ENCODE results near the gene RAB3C. TPM values are rescaled to one million over a fixed set of nuclear protein-coding genes. Genes with fewer than 3 reads are reported as not detected.
"Not testable (repeated sequence)": the region's sequence is repeated elsewhere in the genome, so short reads cannot be mapped to it uniquely, and the experiment has no call there.

Gene RAB3C
- total RNA-seq, 1 donor from 2014 or later, result not detected

DNA sequence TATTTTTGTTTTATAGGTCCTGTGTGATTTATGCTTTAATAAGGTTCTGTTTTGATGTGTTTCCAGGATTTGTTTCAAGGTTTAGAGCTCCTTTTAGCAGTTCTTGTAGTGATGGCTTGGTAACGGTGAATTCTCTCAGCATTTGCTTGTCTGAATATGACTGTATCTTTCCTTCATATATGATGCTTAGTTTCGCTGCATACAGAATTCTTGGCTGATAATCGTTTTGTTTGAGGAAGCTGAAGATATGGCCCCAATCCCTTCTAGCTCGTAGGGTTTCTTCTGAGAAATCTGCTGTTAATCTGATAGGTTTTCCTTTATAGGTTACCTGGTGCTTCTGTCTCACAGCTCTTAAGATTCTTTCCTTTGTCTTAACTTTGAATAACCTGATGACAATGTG, 20.0 kb downstream of the RAB3C start:
- intact Hi-C loops (cut with micrococcal nuclease), result not testable (repeated sequence)

DNA sequence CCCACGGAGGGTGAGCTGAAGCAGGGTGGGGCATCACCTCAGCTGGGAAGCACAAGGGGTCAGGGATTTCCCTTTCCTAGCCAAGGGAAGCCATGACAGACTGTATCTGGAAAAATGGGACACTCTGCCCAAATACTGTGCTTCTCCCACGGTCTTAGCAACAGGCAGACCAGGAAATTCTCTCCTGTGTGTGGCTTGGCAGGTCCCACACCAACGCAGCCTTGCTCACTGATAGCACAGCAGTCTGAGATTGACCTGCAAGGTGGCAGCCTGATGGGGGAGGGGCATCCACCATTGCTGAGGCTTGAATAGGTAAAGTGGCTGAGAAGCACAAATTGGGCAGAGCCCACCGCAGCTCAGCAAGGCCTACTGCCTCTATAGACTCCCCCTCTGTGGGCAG, 23.2 kb downstream of the RAB3C start:
- intact Hi-C loops (cut with micrococcal nuclease), result no loop called here

DNA sequence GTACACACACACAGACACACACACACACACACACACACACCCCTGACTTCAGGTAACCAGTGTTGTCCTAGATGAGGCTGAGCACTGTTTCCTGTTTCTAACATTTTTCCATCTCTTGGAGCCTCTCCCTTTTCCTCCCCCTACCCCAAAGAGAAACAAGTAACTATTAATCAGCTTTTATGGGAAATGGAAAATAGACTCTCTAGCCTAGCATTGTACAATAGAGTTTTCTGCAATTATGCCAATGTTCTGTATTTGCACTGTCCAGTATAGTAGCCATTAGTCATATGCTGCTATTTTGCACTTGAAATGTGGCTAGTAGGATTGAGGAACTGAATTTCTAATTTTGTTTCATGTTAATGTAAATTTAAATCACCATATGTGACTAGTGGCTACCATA, 33.1 kb downstream of the RAB3C start:
- intact Hi-C loops (cut with micrococcal nuclease), result no loop called here

DNA sequence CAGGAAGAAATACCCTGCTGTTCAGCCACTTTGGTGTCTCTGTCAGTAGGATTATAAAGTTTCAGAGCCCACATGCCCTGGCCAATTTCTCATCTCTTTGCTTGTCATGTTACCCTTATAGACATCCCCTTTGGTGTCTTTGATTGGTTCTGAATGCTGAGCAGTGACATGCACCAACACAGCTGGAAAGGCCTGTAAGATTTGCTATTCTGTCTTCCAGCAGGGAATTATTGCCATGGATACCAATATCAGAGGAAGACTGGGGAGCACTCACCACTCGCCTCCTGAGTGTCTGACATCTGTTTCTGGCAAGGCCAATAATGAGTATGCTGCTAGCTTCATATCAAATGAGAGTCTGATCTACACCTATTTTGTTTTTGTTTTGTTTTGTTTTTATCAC, 34.4 kb downstream of the RAB3C start:
- intact Hi-C loops (cut with micrococcal nuclease), result no loop called here

DNA sequence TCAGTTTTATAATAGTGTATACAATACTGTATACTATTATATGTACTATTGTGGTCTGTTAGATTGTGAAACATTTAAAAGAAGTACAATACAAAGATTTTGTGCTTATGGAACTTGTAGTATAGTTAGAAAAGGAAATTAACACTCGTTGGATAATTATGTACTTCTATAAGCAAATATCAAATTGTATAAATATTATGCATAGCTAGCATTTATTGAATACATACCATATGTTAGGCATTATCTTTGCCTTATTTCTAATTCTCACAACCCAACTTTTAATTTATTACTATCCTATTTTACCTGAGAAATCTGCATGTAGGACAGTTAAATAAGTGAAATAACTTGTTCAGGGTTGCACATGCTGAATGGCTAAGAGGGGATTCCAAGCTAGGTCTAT, 37.5 kb downstream of the RAB3C start:
- intact Hi-C loops (cut with micrococcal nuclease), result no loop called here

DNA sequence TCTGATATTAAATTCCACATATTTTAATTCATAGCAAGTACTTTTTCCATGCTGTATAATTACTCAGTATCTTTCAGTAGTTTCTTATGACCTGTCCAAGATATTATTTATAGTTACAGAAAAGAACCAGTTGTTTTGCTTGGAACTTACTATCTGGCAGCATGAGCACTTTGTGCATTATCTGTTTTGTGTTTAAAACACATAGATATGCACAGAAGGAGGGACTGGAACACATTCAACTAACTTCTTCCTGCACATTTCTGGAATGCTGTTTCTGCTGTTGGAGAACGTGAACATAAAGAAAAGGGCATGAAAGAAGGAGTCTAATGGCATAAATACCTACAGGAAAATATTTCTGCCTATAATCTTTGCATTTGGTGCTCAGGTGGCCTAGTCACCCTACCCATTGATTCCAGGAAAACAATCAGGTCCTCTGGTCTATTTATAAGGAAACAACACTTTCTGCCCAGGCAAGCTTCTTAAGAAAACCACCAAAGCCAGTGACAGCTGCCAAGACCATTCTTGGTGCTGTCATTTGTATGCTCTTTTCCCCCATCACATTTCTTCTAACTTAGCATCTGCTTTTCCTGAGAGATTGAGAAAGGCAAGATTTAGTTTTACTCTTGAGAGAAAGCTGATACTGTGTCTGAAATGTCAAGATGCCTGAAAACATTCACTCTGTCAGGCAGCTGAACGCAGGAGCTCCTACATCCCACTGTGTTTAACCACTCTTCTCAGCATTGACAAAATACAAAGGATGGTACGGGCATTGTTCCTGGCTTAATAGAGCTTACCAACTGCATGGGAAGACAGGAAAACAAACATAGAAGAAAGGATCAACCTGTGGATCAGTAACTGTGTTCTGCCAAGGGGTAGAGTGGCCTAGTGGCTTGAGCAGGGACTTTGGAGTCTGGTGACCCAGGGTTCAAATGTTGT, 40.3 kb downstream of the RAB3C start:
- intact Hi-C loops (cut with micrococcal nuclease), result no loop called here

DNA sequence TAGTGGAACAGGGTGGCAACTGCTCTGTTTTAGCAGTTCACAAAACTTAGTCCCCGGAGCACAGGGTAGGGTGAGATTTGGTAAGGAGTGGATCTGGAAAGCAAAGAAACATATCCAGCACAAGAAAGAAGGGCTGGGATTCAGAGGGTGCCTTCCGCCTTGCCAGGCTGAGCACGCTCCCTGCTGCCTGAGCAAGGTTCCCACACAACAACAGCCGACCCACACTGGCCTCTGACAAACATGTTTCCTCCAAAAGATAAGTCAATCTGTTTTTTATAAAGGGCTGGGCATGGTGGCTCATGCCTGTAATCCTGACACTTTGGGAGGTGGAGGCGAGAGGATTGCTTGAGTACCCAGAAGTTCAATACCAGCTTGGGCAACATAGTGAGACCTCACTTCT, 45.8 kb downstream of the RAB3C start:
- intact Hi-C loops (cut with micrococcal nuclease), result no loop called here

DNA sequence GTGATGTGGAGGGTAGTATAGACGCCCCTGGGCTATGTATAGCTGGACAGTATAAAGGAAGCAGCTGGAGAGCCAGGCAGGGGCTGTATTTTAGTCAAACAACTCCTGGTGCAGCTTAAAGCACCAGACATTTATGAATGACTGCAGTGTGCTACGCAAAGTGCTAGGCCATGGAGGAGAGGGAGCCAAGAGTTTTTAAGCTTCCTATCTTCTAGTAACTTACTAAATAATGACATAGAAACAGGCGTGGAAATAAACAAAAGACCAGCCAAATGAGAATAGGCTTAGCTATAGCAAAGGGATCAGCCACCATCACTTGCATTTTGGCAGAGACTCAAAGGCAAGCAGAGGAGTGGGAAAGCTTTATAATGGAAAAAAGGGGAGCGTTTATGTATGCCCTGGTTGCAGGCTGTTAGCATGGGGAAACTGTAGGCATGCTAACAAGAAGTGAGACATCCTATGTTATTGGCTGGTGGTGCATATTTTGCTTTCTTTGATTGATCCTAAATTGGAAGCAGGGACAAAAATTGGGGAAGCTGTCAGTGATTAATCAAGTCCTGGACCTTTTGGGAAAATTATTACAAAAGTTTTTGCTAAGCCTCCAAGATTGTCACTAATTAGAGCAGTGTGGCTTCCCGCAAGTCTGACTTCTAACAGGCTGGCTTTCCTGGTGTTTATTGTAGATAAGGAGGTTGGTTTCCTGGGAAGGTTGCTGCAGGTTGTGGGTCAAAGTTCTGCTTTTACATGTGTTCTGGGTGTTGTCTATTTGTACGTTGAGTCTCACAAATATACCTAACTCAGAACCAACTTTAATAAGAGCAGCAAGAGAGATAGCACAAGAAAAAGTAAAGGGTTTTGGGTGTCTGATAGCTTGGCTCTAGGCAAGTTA, 46.6 kb downstream of the RAB3C start:
- intact Hi-C loops (cut with micrococcal nuclease), result no loop called here

DNA sequence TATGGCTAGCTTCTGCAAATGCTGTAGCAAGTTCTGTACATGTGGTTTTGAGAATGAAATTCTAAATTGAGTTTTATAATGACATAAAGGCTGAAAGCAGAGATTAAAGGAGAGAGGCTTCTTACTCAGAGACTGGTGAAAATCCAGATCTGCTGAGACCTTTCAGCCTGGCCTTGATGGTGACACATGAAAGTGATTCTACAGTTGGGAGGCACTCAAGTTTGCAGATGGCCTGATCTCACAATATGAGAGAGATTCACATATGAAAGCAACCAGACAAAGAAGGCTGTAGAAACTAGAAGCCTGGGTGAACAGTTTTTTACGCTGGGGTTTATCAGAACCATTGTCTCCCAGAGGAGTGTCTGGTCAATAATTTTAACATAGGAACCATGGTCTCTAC, 49.0 kb downstream of the RAB3C start:
- intact Hi-C loops (cut with micrococcal nuclease), result no loop called here

DNA sequence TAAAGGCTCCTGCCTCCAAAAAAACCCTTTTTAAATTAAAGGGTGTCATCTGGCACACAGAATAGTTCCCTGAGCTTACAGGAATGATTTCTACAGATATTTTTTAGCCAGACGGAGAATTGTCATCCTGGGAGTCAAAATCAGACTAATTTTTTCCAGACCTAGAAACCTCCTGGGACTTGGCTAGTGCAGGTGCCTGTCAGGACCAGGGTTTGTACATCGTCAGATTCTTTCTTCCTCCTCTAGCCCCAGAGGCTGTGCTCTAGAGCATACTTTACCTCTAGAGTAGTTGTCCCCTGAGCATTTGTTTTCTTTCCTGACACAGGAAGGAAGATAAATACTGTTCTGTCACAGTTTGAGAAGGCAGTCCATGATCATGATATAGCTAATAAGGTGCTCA, 52.5 kb downstream of the RAB3C start:
- intact Hi-C loops (cut with micrococcal nuclease), result no loop called here

DNA sequence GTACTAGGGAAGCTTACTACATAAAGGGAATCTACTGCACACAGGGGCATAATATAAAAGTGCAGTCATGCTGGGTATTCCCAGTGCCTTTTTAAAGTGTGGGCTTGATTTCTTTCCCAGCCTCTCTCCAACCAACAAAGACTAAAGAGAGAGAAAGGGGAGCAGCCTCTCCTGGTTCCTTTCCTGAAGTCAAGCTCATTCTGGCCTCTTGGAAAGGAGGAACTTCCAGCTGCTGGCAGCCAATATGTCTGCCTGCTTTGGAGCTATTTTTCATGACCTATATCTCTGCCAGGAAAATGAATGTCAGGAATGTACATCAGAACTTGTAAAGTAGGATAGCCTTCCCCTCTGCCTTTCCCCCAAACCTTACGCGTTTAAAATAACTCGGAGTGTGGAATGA, 57.1 kb downstream of the RAB3C start:
- intact Hi-C loops (cut with micrococcal nuclease), result no loop called here

DNA sequence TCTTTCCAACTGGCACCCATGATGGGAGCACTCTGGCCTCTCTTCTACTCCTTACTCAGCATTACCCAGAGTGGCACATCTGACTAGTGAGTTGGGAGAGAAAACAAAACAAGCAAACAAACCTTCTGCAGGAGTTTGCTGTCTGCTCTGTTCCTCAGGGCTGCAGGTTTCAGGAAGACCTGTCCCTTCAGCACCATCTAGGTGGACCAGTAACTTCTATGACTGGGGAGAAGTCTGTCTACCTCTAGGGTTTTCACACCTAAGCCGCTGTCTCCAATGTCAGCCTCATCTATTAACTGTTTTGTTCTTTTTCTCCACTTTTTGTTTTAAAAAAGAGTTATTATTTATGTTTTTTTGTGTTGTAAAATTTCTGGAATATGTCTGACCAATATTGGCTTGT, 58.7 kb downstream of the RAB3C start:
- intact Hi-C loops (cut with micrococcal nuclease), result no loop called here

DNA sequence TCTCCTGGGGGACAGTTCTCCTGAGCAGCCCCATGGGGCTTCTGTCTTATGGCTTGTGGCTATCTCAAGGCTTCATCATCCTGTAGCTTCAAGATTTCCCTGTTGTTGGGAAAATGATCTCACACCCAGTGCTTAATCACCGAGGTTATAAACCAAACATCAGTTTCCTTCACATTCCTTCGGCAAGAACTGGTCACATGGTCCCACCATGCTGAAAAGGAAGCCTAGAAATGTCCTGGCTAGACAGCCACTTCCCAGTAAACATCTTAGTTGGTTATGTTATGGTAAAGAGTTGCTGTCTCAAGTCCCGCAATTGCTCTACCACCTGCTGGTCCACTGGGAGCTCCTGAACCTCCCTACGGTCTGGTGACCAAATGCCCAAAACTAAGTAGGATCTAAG, 66.0 kb downstream of the RAB3C start:
- intact Hi-C loops (cut with micrococcal nuclease), result no loop called here

DNA sequence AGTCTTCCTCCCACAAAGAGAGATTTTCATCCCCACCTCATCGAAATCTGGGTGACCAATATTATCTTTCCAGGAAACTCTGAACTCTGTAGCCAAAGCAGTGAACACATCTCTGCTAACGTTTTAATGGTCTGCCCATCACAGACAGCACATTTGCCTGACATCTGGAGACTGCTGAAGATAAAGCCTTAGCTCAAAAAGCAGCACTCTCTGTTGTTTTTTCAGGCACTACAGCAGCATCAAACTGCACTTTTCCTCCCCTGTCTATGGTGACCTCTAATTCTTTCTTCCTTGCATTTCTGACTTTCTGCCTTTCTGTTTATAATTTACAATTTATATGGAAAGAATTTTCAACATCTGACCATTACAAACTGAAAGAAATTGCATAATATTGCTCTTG, 66.8 kb downstream of the RAB3C start:
- intact Hi-C loops (cut with micrococcal nuclease), result no loop called here

DNA sequence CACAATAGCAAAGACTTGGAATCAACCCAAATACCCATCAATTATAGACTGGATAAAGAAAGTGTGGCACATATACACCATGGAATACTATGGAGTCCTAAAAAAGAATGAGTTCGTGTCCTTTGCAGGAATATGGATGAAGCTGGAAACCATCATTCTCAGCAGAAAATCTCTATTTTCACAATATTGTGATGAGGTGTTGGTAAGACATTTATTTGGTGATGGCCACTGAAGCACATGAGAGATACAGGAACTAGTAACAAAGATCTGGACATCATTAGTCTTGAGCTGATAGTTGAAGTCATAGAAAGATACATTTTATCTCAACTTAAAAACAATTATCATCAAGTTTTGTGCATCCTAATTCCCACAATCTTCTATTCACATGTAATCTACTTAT, 70.6 kb downstream of the RAB3C start:
- intact Hi-C loops (cut with micrococcal nuclease), result no loop called here

DNA sequence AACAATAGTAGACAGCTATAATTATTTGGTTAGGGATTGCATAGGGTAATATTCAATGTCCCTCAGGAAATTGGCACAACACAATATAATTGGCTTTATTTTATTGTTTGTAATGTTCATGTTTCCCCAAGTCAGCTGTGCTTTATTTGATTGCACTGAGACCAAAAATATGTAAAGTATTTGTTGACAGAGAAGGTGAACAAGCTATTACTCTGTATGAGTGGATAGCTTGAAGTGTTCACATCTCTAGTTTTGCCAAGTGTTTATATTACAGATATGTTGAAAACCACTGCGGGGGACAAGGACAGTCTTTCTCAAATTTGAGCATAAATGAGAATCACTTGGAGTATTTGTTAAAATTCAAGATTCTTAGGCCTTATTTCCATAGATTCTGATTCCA, 83.3 kb downstream of the RAB3C start:
- intact Hi-C loops (cut with micrococcal nuclease), result no loop called here

DNA sequence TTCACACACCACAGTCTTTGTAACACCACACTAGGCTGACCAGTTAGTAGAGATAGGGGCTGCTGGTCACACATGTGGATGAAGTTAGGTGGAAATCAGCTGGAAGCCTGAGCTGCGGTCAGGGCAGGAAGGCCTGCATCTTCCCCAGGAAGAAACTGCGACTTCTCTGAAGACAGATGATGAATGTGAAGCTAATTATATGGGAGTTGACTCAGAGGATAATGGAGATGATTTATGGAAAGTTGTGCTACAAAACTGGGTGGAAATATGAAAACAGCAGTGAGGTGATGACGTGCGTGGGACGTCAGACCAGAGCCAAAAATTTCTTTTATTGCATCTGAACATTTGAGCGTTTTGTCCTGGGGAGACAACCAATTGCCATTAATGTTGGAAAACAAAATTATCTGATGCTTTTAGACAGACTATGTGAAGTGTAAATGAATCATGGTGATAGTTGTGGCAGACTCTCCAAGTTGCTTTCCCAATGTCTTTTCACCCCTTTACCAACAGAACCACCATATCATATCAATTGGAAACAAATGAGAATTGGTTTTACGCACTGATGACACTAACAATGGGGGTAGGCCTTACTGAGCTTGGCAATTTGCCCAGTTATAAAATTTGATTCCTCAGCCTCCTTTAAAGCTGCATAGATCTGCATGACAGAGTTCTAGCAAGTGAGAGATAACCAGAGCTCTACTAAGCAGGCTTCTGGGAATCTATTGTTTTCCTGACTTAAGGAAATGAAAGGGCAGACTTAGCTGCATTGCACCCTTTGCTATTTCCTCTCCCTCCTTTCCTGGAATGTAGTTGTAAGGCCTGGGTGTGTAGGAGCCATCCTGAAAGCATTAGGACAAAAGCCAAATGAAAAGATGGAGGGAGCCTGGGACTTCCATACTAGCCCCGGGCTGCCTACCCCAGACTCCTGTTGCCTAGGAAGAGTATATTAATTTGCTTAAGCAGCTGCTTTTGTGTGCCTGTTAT, 84.0 kb downstream of the RAB3C start:
- intact Hi-C loops (cut with micrococcal nuclease), result no loop called here

DNA sequence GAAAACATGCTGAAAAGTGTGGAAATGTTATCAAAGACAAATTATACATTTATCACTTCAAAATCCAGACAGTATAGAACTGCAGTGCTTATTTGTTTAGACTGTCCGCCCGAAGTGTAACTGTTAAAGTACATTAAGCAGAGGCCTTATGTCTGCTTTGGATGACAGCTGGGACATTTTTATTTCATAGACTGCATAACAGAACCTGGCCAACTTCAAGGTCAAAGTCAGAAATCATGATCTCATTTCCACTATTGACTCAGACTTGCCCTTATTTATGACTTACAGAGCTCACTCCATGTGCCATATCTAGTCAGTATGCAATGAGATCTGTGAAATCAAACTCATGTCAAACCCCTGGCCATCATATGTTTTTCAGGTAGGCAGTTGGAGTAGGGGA, 87.7 kb downstream of the RAB3C start:
- intact Hi-C loops (cut with micrococcal nuclease), result no loop called here

DNA sequence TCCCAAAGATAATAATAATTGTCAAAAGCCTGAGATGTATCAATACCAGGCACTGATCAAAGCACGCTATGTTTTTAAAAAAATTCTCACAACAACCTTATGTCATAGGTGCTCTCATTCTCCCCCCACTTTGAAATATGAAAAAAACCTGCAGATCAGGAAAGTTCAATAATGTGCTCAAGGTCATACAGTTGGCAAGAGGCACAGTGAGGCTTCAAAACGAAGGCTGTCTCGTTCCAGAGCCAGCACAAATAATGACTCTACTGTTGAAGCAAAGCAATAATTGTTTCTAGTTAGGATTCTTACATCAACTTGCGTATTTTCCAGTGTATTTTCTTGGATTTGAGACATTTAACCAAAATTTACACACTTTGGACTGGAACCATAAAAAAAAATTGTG, 88.3 kb downstream of the RAB3C start:
- intact Hi-C loops (cut with micrococcal nuclease), result no loop called here

DNA sequence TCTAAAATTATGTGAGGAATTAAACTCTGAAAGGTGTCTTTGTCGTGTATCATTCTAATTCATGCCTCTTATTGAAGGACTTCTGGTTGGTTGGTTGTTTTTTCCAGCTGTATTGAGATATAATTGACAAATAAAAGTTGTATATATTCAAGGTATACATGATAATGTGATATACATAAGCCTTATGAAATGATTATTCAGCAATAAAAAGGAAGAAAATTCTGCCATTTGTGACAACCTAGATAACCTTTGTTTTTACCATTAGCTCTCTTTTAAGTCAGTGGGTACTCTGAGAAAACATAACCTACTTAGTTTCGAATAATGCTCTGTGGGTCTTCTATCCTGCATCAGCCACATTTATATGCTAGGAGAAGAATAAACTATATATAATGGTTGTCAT, 89.6 kb downstream of the RAB3C start:
- intact Hi-C loops (cut with micrococcal nuclease), result no loop called here

DNA sequence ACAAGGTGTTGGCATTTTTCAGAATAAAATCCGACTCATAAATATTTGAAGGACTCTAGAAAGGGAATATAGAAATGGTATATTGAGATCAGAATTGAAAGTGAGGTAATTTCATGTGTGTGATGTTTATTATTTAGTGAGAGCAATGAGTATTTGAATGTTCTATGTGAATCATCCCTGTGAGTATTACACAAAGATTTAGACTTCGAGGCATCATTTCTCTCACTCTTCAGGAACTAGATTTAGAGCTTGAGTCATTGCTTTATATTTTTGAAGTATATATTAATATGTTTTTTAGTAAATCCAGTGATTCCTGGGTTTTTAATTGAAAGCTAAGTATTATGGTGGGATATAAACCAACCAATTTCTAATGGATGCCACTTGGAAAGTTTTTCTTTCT, 91.2 kb downstream of the RAB3C start:
- intact Hi-C loops (cut with micrococcal nuclease), result no loop called here
